IPS-15b (cell line): Measurements from ENCODE around the gene ATP8B3.

ENCODE experiments used
- H3K27me3 ChIP-seq: one replicate; pipeline ENCODE4 v1.6.1; 2013; ENCODE audit warnings: low read length; ENCODE audit not compliant: control insufficient read depth, insufficient read depth
- H3K36me3 ChIP-seq: one replicate; pipeline ENCODE4 v1.6.1; 2013; ENCODE audit warnings: low read length; ENCODE audit not compliant: control insufficient read depth, insufficient read depth
- H3K4me1 ChIP-seq: one replicate; pipeline ENCODE4 v1.6.1; 2013; ENCODE audit warnings: mild to moderate bottlenecking, low read length; ENCODE audit not compliant: control insufficient read depth, insufficient read depth
- H3K4me3 ChIP-seq: one replicate; pipeline ENCODE4 v1.5.1; 2013; ENCODE audit warnings: low read depth, low read length
- H3K9ac ChIP-seq: one replicate; pipeline ENCODE4 v1.6.1; 2013; ENCODE audit warnings: low read depth, mild to moderate bottlenecking, low read length
- H3K9me3 ChIP-seq: one replicate; pipeline ENCODE4 v1.6.1; 2013; ENCODE audit warnings: mild to moderate bottlenecking, low read length; ENCODE audit not compliant: control insufficient read depth, insufficient read depth

ATP8B3 gene

DNA sequence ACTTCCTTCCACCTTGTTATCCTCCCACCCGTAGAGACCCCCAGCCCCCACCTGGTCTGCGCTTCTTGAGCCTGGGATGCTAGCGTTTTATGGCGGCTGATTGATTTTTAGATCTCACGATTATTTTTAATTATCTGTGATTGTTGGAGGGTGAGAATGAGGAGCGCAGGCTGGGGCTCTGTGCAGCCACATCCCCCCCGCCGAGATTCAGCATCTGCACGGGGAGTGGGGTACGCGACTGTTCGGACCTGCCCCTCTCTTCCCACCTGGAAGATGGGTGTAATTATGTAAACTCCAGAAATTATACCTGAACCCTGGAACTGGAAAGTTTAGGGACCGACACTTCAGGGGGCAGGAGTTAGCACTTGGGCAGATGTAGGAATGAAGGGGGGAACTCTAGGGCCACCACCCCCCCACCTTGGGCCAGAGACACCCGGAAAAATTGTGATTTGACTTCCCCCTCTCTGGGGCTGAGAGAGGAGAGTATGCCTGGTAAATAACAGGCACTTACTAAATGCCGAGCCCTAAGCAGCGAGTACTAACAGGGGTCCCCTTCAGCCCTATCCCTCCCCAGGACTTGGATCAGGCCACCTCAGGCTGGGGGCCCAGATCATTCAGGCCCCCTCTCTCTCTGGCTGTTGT is 60.6 kb downstream of the ATP8B3 start:
- peak overlapping the region; percentile 18 for H3K4me3 ChIP-seq
- peaks cover 86% of the 10 kb centered on the region for H3K27me3 ChIP-seq
- no peaks in the 10 kb centered on the region for H3K9me3 ChIP-seq
- no peak overlapping the region for H3K9ac ChIP-seq
- H3K36me3 ChIP-seq = no peaks in the 10 kb centered on the region
- peaks cover 2% of the 10 kb centered on the region for H3K4me1 ChIP-seq

DNA sequence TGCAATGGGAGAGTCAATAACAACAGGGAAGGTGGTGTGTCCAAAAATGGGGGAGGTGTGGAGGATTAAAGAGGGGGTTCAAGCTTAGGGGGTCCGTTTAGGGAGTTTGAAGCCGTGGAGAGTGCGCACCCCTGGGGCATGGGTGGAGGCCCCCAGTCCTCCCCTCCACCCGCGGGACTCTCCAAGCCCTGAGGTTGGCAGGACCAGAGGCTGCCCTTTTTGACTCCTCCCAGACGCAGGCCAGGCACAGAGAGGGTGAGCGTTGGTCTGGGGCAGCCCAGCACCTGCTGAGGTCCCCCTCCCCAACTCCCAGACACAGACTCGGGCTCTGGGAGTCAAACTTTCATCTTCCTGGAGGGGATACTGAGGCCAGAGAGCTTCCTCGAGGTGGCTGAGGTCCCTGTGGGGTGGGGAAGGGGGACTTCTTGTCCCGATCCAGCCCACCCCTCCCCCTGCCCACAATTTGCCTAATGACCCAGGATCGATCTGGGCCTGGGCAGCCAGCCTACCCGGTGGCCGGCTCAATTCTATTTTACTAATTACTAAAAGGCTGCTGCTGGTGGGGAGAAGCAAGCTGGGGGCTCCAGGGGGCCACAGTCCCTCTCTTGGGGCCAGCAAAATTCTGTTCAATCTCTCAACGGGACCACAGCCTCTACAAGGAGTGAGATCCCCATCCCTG is 61.6 kb downstream of the ATP8B3 start:
- no peaks in the 10 kb centered on the region for H3K36me3 ChIP-seq
- peak overlapping the region; percentile 22 for H3K4me3 ChIP-seq
- no peak overlapping the region for H3K9ac ChIP-seq
- H3K27me3 ChIP-seq = peaks cover 81% of the 10 kb centered on the region
- peaks cover 2% of the 10 kb centered on the region for H3K4me1 ChIP-seq
- H3K9me3 ChIP-seq = no peaks in the 10 kb centered on the region

DNA sequence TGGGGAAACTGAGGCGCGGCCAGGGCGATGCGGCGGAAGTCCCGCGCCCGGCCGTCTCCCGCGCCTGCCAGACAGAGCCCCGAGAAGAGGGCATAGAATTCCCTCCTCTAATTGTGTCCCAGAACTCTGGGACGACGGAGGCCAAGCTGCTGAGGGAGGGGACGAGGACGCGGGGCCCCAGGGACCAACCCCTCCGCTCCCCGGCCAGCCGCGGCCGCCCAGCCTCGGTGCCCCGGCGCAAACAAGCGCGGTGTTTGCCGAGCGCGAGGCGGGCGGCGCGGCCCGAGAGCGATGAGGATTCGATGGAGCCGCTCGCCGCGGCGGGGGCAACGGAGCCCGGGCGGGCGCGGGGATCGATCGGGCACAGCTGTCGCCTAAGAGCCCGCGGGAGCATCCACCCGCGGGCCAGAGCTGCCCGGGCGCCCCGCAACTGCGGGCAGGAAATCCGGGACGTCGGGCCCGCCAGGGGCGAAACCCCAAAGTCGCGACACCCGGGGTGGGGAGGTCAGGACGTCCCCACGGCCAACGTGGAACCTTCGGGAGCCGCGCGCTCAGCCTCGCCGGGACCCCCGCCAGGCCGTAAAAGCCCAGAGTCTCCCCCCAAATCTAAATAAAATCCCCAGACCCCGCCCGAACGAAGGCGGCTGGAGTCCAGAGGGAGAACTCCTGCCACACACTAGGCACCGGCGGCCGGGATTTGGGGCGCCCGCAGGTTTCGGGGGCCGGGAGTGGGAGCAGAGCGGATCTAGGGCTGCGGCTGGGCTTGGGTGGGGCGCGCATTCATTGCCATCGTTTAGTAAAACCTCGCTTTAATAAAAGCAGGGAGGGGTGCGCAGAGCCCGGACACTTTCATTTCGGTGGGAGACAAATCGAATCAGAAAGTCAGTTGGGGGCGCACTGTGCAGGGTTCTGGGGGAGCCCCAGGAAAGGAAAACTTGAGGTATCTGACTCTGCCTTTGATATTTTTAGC is 62.4 kb downstream of the ATP8B3 start:
- no peaks in the 10 kb centered on the region for H3K9me3 ChIP-seq
- no peak overlapping the region for H3K9ac ChIP-seq
- no peaks in the 10 kb centered on the region for H3K36me3 ChIP-seq
- H3K27me3 ChIP-seq = peaks cover 76% of the 10 kb centered on the region
- H3K4me3 ChIP-seq = peak overlapping the region; percentile 22
- H3K4me1 ChIP-seq = peaks cover 2% of the 10 kb centered on the region

GRCh38 chr19:1748873-1749341 is 63.2 kb downstream of the ATP8B3 start:
- no peak overlapping the region for H3K4me3 ChIP-seq
- H3K9me3 ChIP-seq = no peaks in the 10 kb centered on the region
- H3K4me1 ChIP-seq = peaks cover 2% of the 10 kb centered on the region
- peaks cover 78% of the 10 kb centered on the region for H3K27me3 ChIP-seq
- no peaks in the 10 kb centered on the region for H3K36me3 ChIP-seq
- no peak overlapping the region for H3K9ac ChIP-seq

- Histone ChIP-seq H3K9ac (no peak overlapping the region), H3K36me3 (no peaks in the 10 kb centered on the region), H3K27me3 (peaks cover 80% of the 10 kb centered on the region), H3K9me3 (no peaks in the 10 kb centered on the region), H3K4me1 (peaks cover 2% of the 10 kb centered on the region), H3K4me3 (peak overlapping the region; percentile 41)
Observed at GRCh38 chr19:1748115-1748872, 63.8 kb downstream of the ATP8B3 start.

DNA sequence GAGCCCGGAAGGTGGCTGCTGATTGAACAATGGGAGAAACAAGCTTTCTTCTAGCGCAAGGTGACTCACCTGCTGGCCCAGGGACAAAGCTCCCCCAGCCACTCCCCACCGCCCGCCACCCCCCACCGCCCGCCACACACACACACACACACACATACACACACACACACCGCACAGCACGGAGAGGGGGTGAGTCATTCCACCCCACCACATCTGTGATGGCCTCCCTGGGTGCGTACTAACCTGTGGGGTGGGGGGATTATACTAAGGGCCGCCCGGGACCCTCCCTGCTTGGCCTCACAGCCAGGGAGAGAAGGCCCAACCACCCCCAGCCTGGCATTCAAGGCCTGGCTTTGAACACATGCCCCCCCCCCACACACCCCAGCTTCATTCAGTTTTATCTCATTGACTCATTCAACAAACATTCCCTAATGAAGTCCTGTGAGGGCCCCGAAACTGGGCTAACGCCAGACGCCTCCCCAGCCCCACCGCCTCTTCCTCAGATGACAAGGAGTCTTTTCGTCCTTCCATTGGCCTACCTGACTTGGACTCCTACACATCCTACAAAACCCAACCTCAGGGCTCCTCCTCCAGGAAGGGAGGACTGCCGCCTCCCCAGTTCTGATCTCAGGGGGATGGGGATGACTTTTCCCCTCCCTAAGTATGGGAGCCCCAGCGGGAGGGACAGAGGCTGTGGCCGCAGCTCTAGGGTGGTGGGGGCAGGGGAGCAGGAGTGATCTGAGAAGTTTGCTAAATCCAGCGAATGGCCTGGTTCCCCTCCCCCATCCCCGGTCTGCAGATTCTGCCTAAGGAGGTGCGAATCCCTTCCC is 64.6 kb downstream of the ATP8B3 start:
- peak overlapping the region; percentile 41 for H3K4me3 ChIP-seq
- H3K4me1 ChIP-seq = peaks cover 2% of the 10 kb centered on the region
- H3K9me3 ChIP-seq = no peaks in the 10 kb centered on the region
- H3K36me3 ChIP-seq = no peaks in the 10 kb centered on the region
- H3K27me3 ChIP-seq = peaks cover 80% of the 10 kb centered on the region
- H3K9ac ChIP-seq = no peak overlapping the region

DNA sequence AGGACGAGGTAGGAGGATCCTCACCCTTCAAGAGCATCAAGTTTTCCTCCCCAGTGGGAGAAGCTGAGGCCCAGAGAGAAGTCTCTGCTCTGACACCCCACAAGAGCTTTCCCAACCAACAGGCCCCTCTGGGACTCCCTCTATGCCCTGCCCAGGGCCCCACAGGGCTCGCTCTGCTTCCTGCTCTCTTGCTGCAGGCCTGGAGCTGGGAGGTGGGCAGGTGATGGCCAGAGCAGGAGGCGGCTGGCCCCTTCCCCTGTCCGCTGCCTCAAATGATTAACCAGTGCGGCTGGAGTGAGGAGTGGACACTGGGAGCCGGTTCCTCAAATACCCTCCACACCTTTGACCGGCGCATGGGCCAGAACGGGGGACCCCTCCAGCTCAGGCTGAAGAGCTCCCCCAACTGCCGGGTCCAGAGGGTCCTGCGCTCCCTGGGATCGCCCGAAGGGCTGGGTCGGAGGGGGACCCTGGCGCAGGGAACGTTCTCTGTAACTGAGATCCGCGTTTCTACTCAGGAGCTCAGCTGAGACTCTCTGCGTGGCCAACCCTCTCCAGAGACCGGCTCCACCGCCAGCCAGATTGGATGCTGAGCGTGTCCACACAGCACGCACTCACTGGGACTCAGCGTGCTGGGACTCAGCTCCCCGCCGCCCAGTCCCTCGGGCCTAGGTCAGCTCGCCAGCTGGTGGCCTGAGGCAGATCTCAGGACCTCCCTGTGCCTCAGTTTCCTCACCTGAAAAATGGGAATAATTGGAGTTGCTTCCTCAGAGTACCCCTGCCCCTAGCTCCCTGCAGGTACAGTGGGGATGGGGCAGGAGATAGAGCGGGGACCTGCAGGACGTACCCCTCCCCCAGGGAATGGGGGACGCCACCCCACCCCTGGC is 65.4 kb downstream of the ATP8B3 start:
- Histone ChIP-seq H3K9ac (no peak overlapping the region), H3K9me3 (no peaks in the 10 kb centered on the region), H3K4me1 (peaks cover 2% of the 10 kb centered on the region), H3K36me3 (no peaks in the 10 kb centered on the region), H3K4me3 (peak overlapping the region; percentile 39), H3K27me3 (peaks cover 71% of the 10 kb centered on the region)

DNA sequence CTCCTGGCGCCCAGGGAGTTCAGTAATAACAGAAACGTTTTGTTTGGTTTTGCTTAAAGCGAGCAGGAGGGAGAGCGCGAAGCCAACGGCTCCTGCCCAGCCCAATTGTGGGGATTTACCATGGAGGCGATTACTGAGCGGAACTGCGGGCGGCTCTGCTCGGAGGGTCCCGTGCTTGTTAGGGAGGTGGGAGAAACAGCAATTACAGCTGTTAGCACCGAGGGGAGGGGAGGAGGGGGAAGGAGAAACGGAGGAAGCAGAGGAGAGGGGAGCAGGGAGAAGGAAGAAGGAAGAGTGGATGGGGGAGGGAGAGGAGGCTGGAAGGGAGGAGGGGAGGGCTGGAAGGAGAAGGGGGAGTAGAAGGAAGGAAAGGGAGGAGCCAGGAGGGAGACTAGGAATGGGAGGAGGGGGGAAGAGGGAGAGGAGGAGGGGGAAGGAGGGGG is 66.5 kb downstream of the ATP8B3 start:
- H3K9ac ChIP-seq = no peak overlapping the region
- peak overlapping the region; percentile 56 for H3K4me3 ChIP-seq
- H3K9me3 ChIP-seq = no peaks in the 10 kb centered on the region
- H3K36me3 ChIP-seq = no peaks in the 10 kb centered on the region
- H3K27me3 ChIP-seq = peaks cover 61% of the 10 kb centered on the region
- H3K4me1 ChIP-seq = peaks cover 2% of the 10 kb centered on the region

- H3K4me1 ChIP-seq = peaks cover 2% of the 10 kb centered on the region
- no peak overlapping the region for H3K9ac ChIP-seq
- no peaks in the 10 kb centered on the region for H3K9me3 ChIP-seq
- H3K36me3 ChIP-seq = peaks cover under 1% of the 10 kb centered on the region
- peak overlapping the region; percentile 56 for H3K4me3 ChIP-seq
- H3K27me3 ChIP-seq = peaks cover 59% of the 10 kb centered on the region
Observed at GRCh38 chr19:1744822-1745563, 67.1 kb downstream of the ATP8B3 start.
